SK-N-SH (cell line): ENCODE data around the gene TTC38. TPM values are rescaled to one million over a fixed set of nuclear protein-coding genes. Genes with fewer than 3 reads are reported as not detected.

Experiments used
- CTCF ChIA-PET: fragments of 300-600, 350-600 bp; formaldehyde crosslinking; extraction: SDS; loops from one replicate; lab custom pipeline; 2021; lab: Yijun Ruan, JAX
- POLR2A ChIA-PET: fragments of 350-600 bp; sonication (Branson Sonifier 250); formaldehyde crosslinking; extraction: SDS; loops from one replicate; lab custom pipeline; 2020; ENCODE audit warnings: antibody characterized with exemption, inconsistent platforms; lab: Yijun Ruan, JAX
- DNase-seq: peaks from one replicate; pipeline ENCODE4 v3.0.0; 2012
- H2AFZ ChIP-seq: fragments of 200-600 bp; sonication (generic); 2 replicates; pipeline ENCODE4 v1.8.1; 2016; ENCODE audit warnings: antibody characterized with exemption, mild to moderate bottlenecking, low read depth
- H3F3A ChIP-seq: fragments of 200-600 bp; sonication (generic); replicated peaks from 2 replicates; pipeline ENCODE3; 2016; ENCODE audit warnings: antibody characterized with exemption, mild to moderate bottlenecking; ENCODE audit not compliant: insufficient read depth
- H3K27ac ChIP-seq, 2 experiments: fragments of 200-500 bp in 1 of 2; fragments of 200-600 bp in 1 of 2; sonication (Bioruptor generic) in 1 of 2; sonication (generic), shearing (Covaris generic) in 1 of 2; 2 replicates each; pipeline versions ENCODE4 v1.5.1 to v1.6.1; 2014 to 2016; ENCODE audit warnings: low read depth in 2 of 2, inconsistent platforms in 1 of 2, low read length in 1 of 2, mild to moderate bottlenecking in 1 of 2, mixed read lengths in 1 of 2
- H3K27me3 ChIP-seq: fragments of 200-600 bp; sonication (generic), shearing (Covaris generic); 2 replicates; pipeline ENCODE4 v1.6.1; 2016; ENCODE audit warnings: mixed run types; ENCODE audit not compliant: insufficient read depth
- H3K36me3 ChIP-seq, 2 experiments: fragments of 200-500 bp in 1 of 2; fragments of 200-600 bp in 1 of 2; sonication (Bioruptor generic) in 1 of 2; sonication (generic) in 1 of 2; replicated peaks in 1 of 2; 2 replicates each; pipeline versions ENCODE3 to v1.5.1; 2014 to 2016; ENCODE audit warnings: low read length in 1 of 2, mild to moderate bottlenecking in 1 of 2; ENCODE audit not compliant: insufficient read depth in 2 of 2, control insufficient read depth in 1 of 2
- H3K4me1 ChIP-seq, 2 experiments: fragments of 200-500 bp in 1 of 2; fragments of 200-600 bp in 1 of 2; sonication (Bioruptor generic) in 1 of 2; sonication (generic), shearing (Covaris generic) in 1 of 2; 2 replicates each; pipeline versions ENCODE4 v1.5.1 to v1.6.1; 2014 to 2016; ENCODE audit warnings: low read depth in 1 of 2, low read length in 1 of 2, mixed run types in 1 of 2; ENCODE audit not compliant: insufficient read depth in 2 of 2, control insufficient read depth in 1 of 2
- H3K4me2 ChIP-seq: fragments of 200-600 bp; sonication (generic), shearing (Covaris generic); 2 replicates; pipeline ENCODE4 v1.6.1; 2017; ENCODE audit warnings: mixed run types
- H3K4me3 ChIP-seq, 2 experiments: fragments of 200-500 bp in 1 of 2; fragments of 200-600 bp in 1 of 2; sonication (Bioruptor generic) in 1 of 2; sonication (generic), shearing (Covaris generic) in 1 of 2; 2 replicates each; pipeline versions ENCODE4 v1.5.1 to v1.8.1; 2014 to 2016; ENCODE audit warnings: low read depth in 2 of 2, inconsistent platforms in 1 of 2, low read length in 1 of 2, mild to moderate bottlenecking in 1 of 2, mixed read lengths in 1 of 2, moderate library complexity in 1 of 2
- H3K79me2 ChIP-seq: fragments of 200-600 bp; sonication (generic); 2 replicates; pipeline ENCODE4 v1.8.1; 2017; ENCODE audit warnings: mild to moderate bottlenecking; ENCODE audit not compliant: insufficient read depth
- H3K9ac ChIP-seq: fragments of 200-600 bp; sonication (generic); 2 replicates; pipeline ENCODE4 v1.6.1; 2017; ENCODE audit warnings: mixed run types
- H3K9me2 ChIP-seq: fragments of 200-600 bp; sonication (generic); 2 replicates; pipeline ENCODE4 v1.6.1; 2017; ENCODE audit warnings: mixed run types
- H3K9me3 ChIP-seq: fragments of 200-600 bp; sonication (generic); 2 replicates; pipeline ENCODE4 v1.6.1; 2017; ENCODE audit warnings: mixed run types, mild to moderate bottlenecking, moderate library complexity
- H4K20me1 ChIP-seq: fragments of 200-600 bp; sonication (generic); 2 replicates; pipeline ENCODE4 v1.6.1; 2017; ENCODE audit warnings: mild to moderate bottlenecking, mixed run types; ENCODE audit not compliant: insufficient read depth
- CHD2 ChIP-seq: fragments of 150-350 bp; IDR thresholded peaks from 2 replicates; pipeline ENCODE4 v1.6.1; 2018; ENCODE audit warnings: low read length; ENCODE audit not compliant: partially characterized antibody
- ELF1 ChIP-seq: IDR thresholded peaks from 2 replicates; pipeline ENCODE4 v1.4.0; 2012
- EP300 ChIP-seq, 2 experiments: IDR thresholded peaks; 2 replicates each; pipeline versions ENCODE4 v1.4.0 to v1.6.1; 2012; ENCODE audit warnings: borderline replicate concordance in 1 of 2, low read depth in 1 of 2, low read length in 1 of 2
- EZH2phosphoT487 ChIP-seq: fragments of 200-600 bp; sonication (generic); IDR thresholded peaks from 2 replicates; pipeline ENCODE4 v1.6.1; 2017; ENCODE audit warnings: low read depth, mixed run types, mild to moderate bottlenecking, antibody characterized with exemption, moderate library complexity, borderline replicate concordance
- FOXM1 ChIP-seq: IDR thresholded peaks from 2 replicates; pipeline ENCODE4 v1.4.0; 2012; ENCODE audit warnings: low read depth, mild to moderate bottlenecking
- JUND ChIP-seq: IDR thresholded peaks from 2 replicates; pipeline ENCODE4 v1.4.0; 2012
- NFIC ChIP-seq: IDR thresholded peaks from 2 replicates; pipeline ENCODE4 v1.4.0; 2012; ENCODE audit warnings: borderline replicate concordance
- NRF1 ChIP-seq: IDR thresholded peaks from 2 replicates; pipeline ENCODE4 v1.6.1; 2012; ENCODE audit warnings: low read depth, mild to moderate bottlenecking, low read length
- RXRA ChIP-seq: IDR thresholded peaks from 2 replicates; pipeline ENCODE4 v1.4.0; 2012; ENCODE audit warnings: low read depth, mild to moderate bottlenecking, borderline replicate concordance
- SMC3 ChIP-seq: IDR thresholded peaks from 2 replicates; pipeline ENCODE4 v1.6.1; 2012; ENCODE audit warnings: low read depth, low read length, improper control_type of control experiment
- TCF12 ChIP-seq: IDR thresholded peaks from 2 replicates; pipeline ENCODE4 v1.4.0; 2012
- TEAD4 ChIP-seq: IDR thresholded peaks from 2 replicates; pipeline ENCODE4 v1.4.0; 2012; ENCODE audit warnings: mild to moderate bottlenecking, borderline replicate concordance; ENCODE audit not compliant: insufficient read depth
- YY1 ChIP-seq: IDR thresholded peaks from 2 replicates; pipeline ENCODE4 v1.4.0; 2012; ENCODE audit warnings: low read depth, mild to moderate bottlenecking
- WGBS: methylation state at CpG from one replicate; pipeline ENCODE4 v1.1.6; 2017; ENCODE audit warnings: low lambda C conversion rate; 5-methylcytosine and 5-hydroxymethylcytosine counted together
- polyA plus RNA-seq, 3 experiments: library from polyadenylated mRNA; depleted of rRNA; stranded (reverse); fragments of >200 nt; gene quantifications; 2 replicates each; pipeline ENCODE4 v1.2.3, GENCODE V29; 2012
- TF ChIP-seq, protein P1 (sequence below): IDR thresholded peaks from 2 replicates; pipeline ENCODE4 v1.4.0; 2012; ENCODE audit warnings: low read depth
- TF ChIP-seq, protein P2 (sequence below): IDR thresholded peaks from 2 replicates; pipeline ENCODE4 v1.4.0; 2012; ENCODE audit warnings: low read depth, borderline replicate concordance
- TF ChIP-seq, protein P3 (sequence below): IDR thresholded peaks from 2 replicates; pipeline ENCODE4 v1.6.1; 2012; ENCODE audit warnings: mild to moderate bottlenecking, low read depth, low read length, moderate library complexity
- TF ChIP-seq, protein P4 (sequence below): IDR thresholded peaks from 2 replicates; pipeline ENCODE4; 2012

TTC38 gene
- polyA plus RNA-seq, 1 of the 3 experiments (the other 2 are of a cell fraction), result 24.0 TPM

DNA sequence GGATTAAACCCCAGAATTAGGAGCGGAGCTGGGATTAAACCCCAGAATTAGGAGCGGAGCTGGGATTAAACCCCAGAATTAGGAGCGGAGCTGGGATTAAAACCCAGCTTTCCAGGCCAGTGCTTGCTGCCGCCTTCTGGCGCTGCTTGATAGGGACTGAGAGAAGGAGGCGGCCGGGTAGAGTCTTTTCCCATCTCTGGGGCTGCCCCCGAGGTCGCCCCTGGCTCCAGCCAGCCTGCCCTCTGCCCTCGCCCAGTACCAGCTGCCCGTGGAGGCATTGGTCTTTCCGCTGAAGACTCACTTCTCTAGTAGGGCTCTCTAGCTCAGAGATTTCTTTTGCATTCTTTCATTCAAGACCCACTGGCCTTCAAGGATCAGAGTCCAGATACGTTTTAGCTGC, 72.9 kb downstream of the TTC38 start:
- Histone ChIP-seq H3K27ac (no peak overlapping the region), H3F3A (no peaks in the 10 kb centered on the region), H3K9me2 (no peaks in the 10 kb centered on the region), H3K36me3 (peaks cover 57 to 72% of the 10 kb centered on the region in 2 experiments), H3K9me3 (no peaks in the 10 kb centered on the region), H3K4me2 (no peak overlapping the region), H3K9ac (no peak overlapping the region), H3K27me3 (no peaks in the 10 kb centered on the region), H3K4me3 (no peak overlapping the region), H4K20me1 (peaks cover 14% of the 10 kb centered on the region), H3K4me1 (peaks cover 6 to 12% of the 10 kb centered on the region in 2 experiments; a peak in 3 of 4 replicates), H3K79me2 (peaks cover 64% of the 10 kb centered on the region), H2AFZ (no peak overlapping the region)
- TF ChIP-seq, protein P1, sequence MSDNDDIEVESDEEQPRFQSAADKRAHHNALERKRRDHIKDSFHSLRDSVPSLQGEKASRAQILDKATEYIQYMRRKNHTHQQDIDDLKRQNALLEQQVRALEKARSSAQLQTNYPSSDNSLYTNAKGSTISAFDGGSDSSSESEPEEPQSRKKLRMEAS, result no peak
- TF ChIP-seq EP300 (IDR thresholded peaks at IDR 0.05; ENCODE audit: borderline replicate concordance in 1 of 2, low read depth in 1 of 2, low read length in 1 of 2), result no peak
- no peak for TF ChIP-seq TEAD4
- TF ChIP-seq TCF12, result no peak
- TF ChIP-seq, protein P2, sequence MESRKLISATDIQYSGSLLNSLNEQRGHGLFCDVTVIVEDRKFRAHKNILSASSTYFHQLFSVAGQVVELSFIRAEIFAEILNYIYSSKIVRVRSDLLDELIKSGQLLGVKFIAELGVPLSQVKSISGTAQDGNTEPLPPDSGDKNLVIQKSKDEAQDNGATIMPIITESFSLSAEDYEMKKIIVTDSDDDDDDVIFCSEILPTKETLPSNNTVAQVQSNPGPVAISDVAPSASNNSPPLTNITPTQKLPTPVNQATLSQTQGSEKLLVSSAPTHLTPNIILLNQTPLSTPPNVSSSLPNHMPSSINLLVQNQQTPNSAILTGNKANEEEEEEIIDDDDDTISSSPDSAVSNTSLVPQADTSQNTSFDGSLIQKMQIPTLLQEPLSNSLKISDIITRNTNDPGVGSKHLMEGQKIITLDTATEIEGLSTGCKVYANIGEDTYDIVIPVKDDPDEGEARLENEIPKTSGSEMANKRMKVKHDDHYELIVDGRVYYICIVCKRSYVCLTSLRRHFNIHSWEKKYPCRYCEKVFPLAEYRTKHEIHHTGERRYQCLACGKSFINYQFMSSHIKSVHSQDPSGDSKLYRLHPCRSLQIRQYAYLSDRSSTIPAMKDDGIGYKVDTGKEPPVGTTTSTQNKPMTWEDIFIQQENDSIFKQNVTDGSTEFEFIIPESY, result no peak
- no peak for TF ChIP-seq NFIC
- no peak for TF ChIP-seq CHD2
- TF ChIP-seq SMC3, result no peak
- no peak for TF ChIP-seq ELF1
- TF ChIP-seq EZH2phosphoT487, result no peak
- TF ChIP-seq, protein P3, sequence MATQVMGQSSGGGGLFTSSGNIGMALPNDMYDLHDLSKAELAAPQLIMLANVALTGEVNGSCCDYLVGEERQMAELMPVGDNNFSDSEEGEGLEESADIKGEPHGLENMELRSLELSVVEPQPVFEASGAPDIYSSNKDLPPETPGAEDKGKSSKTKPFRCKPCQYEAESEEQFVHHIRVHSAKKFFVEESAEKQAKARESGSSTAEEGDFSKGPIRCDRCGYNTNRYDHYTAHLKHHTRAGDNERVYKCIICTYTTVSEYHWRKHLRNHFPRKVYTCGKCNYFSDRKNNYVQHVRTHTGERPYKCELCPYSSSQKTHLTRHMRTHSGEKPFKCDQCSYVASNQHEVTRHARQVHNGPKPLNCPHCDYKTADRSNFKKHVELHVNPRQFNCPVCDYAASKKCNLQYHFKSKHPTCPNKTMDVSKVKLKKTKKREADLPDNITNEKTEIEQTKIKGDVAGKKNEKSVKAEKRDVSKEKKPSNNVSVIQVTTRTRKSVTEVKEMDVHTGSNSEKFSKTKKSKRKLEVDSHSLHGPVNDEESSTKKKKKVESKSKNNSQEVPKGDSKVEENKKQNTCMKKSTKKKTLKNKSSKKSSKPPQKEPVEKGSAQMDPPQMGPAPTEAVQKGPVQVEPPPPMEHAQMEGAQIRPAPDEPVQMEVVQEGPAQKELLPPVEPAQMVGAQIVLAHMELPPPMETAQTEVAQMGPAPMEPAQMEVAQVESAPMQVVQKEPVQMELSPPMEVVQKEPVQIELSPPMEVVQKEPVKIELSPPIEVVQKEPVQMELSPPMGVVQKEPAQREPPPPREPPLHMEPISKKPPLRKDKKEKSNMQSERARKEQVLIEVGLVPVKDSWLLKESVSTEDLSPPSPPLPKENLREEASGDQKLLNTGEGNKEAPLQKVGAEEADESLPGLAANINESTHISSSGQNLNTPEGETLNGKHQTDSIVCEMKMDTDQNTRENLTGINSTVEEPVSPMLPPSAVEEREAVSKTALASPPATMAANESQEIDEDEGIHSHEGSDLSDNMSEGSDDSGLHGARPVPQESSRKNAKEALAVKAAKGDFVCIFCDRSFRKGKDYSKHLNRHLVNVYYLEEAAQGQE, result no peak
- TF ChIP-seq RXRA, result no peak
- no peak for TF ChIP-seq YY1
- TF ChIP-seq FOXM1, result no peak
- TF ChIP-seq, protein P4, sequence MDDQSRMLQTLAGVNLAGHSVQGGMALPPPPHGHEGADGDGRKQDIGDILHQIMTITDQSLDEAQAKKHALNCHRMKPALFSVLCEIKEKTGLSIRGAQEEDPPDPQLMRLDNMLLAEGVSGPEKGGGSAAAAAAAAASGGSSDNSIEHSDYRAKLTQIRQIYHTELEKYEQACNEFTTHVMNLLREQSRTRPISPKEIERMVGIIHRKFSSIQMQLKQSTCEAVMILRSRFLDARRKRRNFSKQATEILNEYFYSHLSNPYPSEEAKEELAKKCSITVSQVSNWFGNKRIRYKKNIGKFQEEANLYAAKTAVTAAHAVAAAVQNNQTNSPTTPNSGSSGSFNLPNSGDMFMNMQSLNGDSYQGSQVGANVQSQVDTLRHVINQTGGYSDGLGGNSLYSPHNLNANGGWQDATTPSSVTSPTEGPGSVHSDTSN, result no peak
- TF ChIP-seq JUND, result no peak
- no peak for TF ChIP-seq NRF1
- CTCF ChIA-PET, result no interaction called here
- DNase-seq, result no peak
- WGBS, result 98% methylated on average over 6 of the region's 13 CpGs
- POLR2A ChIA-PET, result no interaction called here

Other genes with a start within 250 kb of the TTC38 start
- gene PPARA, start 117.5 kb upstream of the TTC38 start, polyA plus RNA-seq (2012; rRNA removed), result 4.5 TPM in 2 replicates
- gene CDPF1, start 17.7 kb upstream of the TTC38 start, polyA plus RNA-seq (2012; rRNA removed), result 25.3 and 29.0 TPM in 2 replicates
- 0.02 TPM in 1 of 2 replicates, not detected in the other for gene PKDREJ, start 4.7 kb upstream of the TTC38 start, polyA plus RNA-seq (2012; rRNA removed)
- 9.4 and 12.2 TPM in 2 replicates for gene GTSE1, start 28.9 kb downstream of the TTC38 start, polyA plus RNA-seq (2012; rRNA removed)
- 47.1 and 47.4 TPM in 2 replicates for gene TRMU, start 67.7 kb downstream of the TTC38 start, polyA plus RNA-seq (2012; rRNA removed)